HEK293T (cell line): ENCODE results near the gene TBC1D10A.

ENCODE experiments used
- BHLHE40 ChIP-seq: fragments of 450-650 bp; IDR thresholded peaks from 2 replicates; pipeline ENCODE4 v1.6.1; 2016; ENCODE audit warnings: mild to moderate bottlenecking, moderate library complexity, borderline replicate concordance
- ELF4 ChIP-seq: fragments of 450-650 bp; IDR thresholded peaks from 2 replicates; pipeline ENCODE4 v1.6.1; 2017; ENCODE audit warnings: antibody characterized with exemption
- FOXA1 ChIP-seq: fragments of 450-650 bp; IDR thresholded peaks from 2 replicates; pipeline ENCODE4 v1.6.1; 2016; ENCODE audit warnings: mild to moderate bottlenecking
- FOXM1 ChIP-seq: fragments of 450-650 bp; IDR thresholded peaks from 2 replicates; pipeline ENCODE4 v1.6.1; 2017; ENCODE audit warnings: mild to moderate bottlenecking, borderline replicate concordance
- NFRKB ChIP-seq: fragments of 450-650 bp; IDR thresholded peaks from 2 replicates; pipeline ENCODE4 v1.6.1; 2016; ENCODE audit warnings: mild to moderate bottlenecking, moderate library complexity
- SP1 ChIP-seq: fragments of 450-650 bp; IDR thresholded peaks from 2 replicates; pipeline ENCODE4 v1.6.1; 2017
- TARDBP ChIP-seq: fragments of 450-650 bp; IDR thresholded peaks from 2 replicates; pipeline ENCODE4 v1.6.1; 2016

DNA sequence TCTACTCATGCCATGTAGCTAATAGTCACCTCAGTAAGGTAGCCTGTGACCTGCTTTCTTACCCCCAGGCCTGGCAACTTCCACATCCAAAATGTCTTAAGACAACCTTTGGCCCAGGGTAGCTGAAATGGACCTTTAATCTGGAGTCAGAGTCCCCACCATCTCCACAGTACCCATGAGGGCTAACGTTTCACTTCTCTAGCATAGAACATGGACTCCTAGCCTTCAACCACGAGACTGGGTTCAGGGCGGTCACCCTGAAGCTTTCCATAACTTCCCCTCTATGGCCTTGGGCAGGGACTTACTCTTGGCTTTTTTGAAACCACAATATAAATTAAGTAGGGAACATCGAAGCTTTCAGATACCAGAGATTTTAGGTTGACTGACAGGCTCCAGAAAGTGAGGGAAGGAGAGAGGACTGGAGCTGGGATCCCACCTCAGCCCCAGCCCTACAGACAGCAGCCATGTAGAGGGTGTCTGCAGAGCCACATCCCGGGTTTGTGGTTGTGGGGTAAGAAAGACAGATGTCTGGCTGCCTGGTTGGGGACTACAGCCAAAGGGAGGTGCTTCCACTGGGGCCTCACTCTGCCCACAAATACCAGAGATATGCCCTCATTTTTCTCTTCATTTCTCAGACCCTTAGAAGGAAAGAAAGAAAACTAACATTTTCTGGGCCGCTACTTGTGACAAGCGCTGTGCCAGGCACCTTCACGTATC lies 2.6 kb downstream of the TBC1D10A start:
- TF ChIP-seq BHLHE40, result no peak
- TF ChIP-seq NFRKB, result no peak
- no peak for TF ChIP-seq FOXM1
- no peak for TF ChIP-seq ELF4
- no peak for TF ChIP-seq FOXA1
- no peak for TF ChIP-seq SP1
- TF ChIP-seq TARDBP, result no peak
